Adrenal gland (tissue), 12 donors: Measurements from ENCODE around the gene TM7SF2. TPM values are rescaled to one million over a fixed set of nuclear protein-coding genes. Genes with fewer than 3 reads are reported as not detected.

Experiments used
- DNase-seq, 7 donors: peaks; one replicate each; pipeline ENCODE4 v3.0.0-alpha.2; 2019 to 2020
- H3K27ac ChIP-seq, 5 donors: fragments of 200-600 bp; sonication (generic) in 4 of 5; 1 replicate in 3 of 5; 2 replicates in 2 of 5; pipeline versions ENCODE4 v1.5.1 to v1.8.0; 2016 to 2020; ENCODE audit warnings: mild to moderate bottlenecking in 1 of 5
- H3K27me3 ChIP-seq: fragments of 200-600 bp; 2 replicates; pipeline ENCODE4 v1.8.0; 2021
- H3K36me3 ChIP-seq, 2 donors: fragments of 200-600 bp; replicated peaks in 1 of 2; 1 replicate in 1 of 2; 2 replicates in 1 of 2; pipeline versions ENCODE4 v1.5.1 to v1.8.0; 2018 to 2022
- H3K4me1 ChIP-seq, 2 donors: fragments of 200-600 bp; replicated peaks in 1 of 2; 1 replicate in 1 of 2; 2 replicates in 1 of 2; pipeline versions ENCODE4 v1.5.1 to v1.8.0; 2018 to 2021
- H3K4me3 ChIP-seq, 4 donors: fragments of 200-600 bp; sonication (generic) in 3 of 4; one replicate each; pipeline ENCODE4 v1.5.1; 2016 to 2018
- H3K9me3 ChIP-seq, 3 donors: fragments of 200-600 bp; sonication (generic) in 1 of 3; replicated peaks in 1 of 3; 1 replicate in 2 of 3; 2 replicates in 1 of 3; pipeline versions ENCODE4 v1.5.1 to v1.8.0; 2016 to 2021
- POLR2A ChIP-seq, 2 donors: fragments of 450-650 bp; IDR thresholded peaks; one replicate each; pipeline ENCODE4 v1.6.1; 2017; ENCODE audit warnings: antibody characterized with exemption in 2 of 2, mild to moderate bottlenecking in 2 of 2, moderate library complexity in 1 of 2
- WGBS, 4 donors: extraction: QIAGEN DNeasy Blood & Tissue Kit in 2 of 4; methylation state at CpG; one replicate each; pipeline versions ENCODE4 v1.1.5 to v1.1.7; 2013 to 2017; 5-methylcytosine and 5-hydroxymethylcytosine counted together
- intact Hi-C, 2 donors: fragments of 100-400 bp; cut with DNase I; formaldehyde crosslinking; loops; one replicate each; pipeline versions ENCODE4 v1.14.1 to v1.15.0; 2022 to 2023
- polyA plus RNA-seq, 3 donors: library from polyadenylated mRNA; stranded (reverse); fragments of 200-250 nt in 2 of 3; fragments of 350-450 nt in 1 of 3; fragmentation: Illumina TruSeq in 1 of 3; extraction: RNeasy Lipid Tissue Mini Kit (QIAGEN cat#74804) in 1 of 3; gene quantifications; one replicate each; pipeline ENCODE4 v1.2.3, GENCODE V29; 2013 to 2014
- total RNA-seq, 9 donors: library from RNA; depleted of rRNA in 4 of 9; stranded (reverse); fragments of >200 nt in 4 of 9; fragments of 120-200 nt in 1 of 9; fragmentation: NEBNext Ultra II Directional in 1 of 9; extraction: Animal tissue kit (Norgen Biotek cat#: 25700) in 1 of 9; gene quantifications; one replicate each; pipeline versions ENCODE4 v1.1.0 to v1.2.4, GENCODE V29; 2013 to 2023
- TF ChIP-seq, protein P1 (sequence below), 6 experiments: fragments of 450-650 bp in 4 of 6; fragments of 200-600 bp in 2 of 6; sonication (generic) in 1 of 6; IDR thresholded peaks; 1 replicate in 5 of 6; 2 replicates in 1 of 6; pipeline versions ENCODE4 v1.5.1 to v1.8.0; 2016 to 2021; ENCODE audit warnings: antibody characterized with exemption in 6 of 6, mild to moderate bottlenecking in 2 of 6, moderate library complexity in 1 of 6
- donor health status: healthy with polysubstance abuse.
- donor health status: Bipolar disorder and iron deficiency.
- donor health status: DM: yes; HTN: yes; CAD: no.
- donor health status: DM: no; HTN: no; CAD: no.
- donor health status: DM: no; HTN: no; CAD: no.
- donor health status: DM: yes; HTN: yes; CAD: no.

TM7SF2 gene
- total and polyA plus RNA-seq, 12 donors: 259 to 1,807 (median 650) TPM

- TF ChIP-seq, protein P1, sequence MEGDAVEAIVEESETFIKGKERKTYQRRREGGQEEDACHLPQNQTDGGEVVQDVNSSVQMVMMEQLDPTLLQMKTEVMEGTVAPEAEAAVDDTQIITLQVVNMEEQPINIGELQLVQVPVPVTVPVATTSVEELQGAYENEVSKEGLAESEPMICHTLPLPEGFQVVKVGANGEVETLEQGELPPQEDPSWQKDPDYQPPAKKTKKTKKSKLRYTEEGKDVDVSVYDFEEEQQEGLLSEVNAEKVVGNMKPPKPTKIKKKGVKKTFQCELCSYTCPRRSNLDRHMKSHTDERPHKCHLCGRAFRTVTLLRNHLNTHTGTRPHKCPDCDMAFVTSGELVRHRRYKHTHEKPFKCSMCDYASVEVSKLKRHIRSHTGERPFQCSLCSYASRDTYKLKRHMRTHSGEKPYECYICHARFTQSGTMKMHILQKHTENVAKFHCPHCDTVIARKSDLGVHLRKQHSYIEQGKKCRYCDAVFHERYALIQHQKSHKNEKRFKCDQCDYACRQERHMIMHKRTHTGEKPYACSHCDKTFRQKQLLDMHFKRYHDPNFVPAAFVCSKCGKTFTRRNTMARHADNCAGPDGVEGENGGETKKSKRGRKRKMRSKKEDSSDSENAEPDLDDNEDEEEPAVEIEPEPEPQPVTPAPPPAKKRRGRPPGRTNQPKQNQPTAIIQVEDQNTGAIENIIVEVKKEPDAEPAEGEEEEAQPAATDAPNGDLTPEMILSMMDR (IDR thresholded peaks at IDR 0.05): peak in 1 of 6 experiments; percentile 17
- no peak for TF ChIP-seq POLR2A (IDR thresholded peaks at IDR 0.05)
- no peaks in the 10 kb centered on the region for H3K9me3 ChIP-seq
- H3K27me3 ChIP-seq: no peaks in the 10 kb centered on the region
- peaks cover 44 to 55% of the 10 kb centered on the region in 2 donors for H3K4me1 ChIP-seq
- DNase-seq: no peak
- peak overlapping the region in 4 of 5 donors; percentile 69 to 89 (median 83) for H3K27ac ChIP-seq
- intact Hi-C loops: no loop called here
- peaks cover 0 to 41% of the 10 kb centered on the region in 2 donors for H3K36me3 ChIP-seq
- H3K4me3 ChIP-seq: peak overlapping the region in 1 of 4 donors; percentile 75
- 55 to 72% (median 60%) methylated on average over 8 to 31 of the region's 31 CpGs for WGBS, 4 donors
Measured at GRCh38 chr11:65111159-65111743, 421 bp upstream of the TM7SF2 start.

- WGBS, 4 donors: 0 to 4% (median 1%) methylated on average over 2 to 57 of the region's 57 CpGs
- DNase-seq: peak; percentile 64 to 81 (median 78)
- TF ChIP-seq, protein P1 (IDR thresholded peaks at IDR 0.05): peak; percentile 63 to 97 (median 76)
- peak in 1 of 2 donors; percentile 76 for TF ChIP-seq POLR2A (IDR thresholded peaks at IDR 0.05)
- Histone ChIP-seq H3K9me3 (no peaks in the 10 kb centered on the region), H3K4me3 (peak overlapping the region in 3 of 4 donors; percentile 49 to 75 (median 64)), H3K4me1 (peaks cover 49 to 64% of the 10 kb centered on the region in 2 donors), H3K27me3 (no peaks in the 10 kb centered on the region), H3K27ac (peak overlapping the region; percentile 40 to 95 (median 89)), H3K36me3 (peaks cover 0 to 38% of the 10 kb centered on the region in 2 donors)
- intact Hi-C loops: no loop called here
Measured at GRCh38 chr11:65112546-65113360, 1.1 kb downstream of the TM7SF2 start.

GRCh38 chr11:65113361-65113756, 1.7 kb downstream of the TM7SF2 start:
- peak overlapping the region; percentile 40 to 95 (median 89) for H3K27ac ChIP-seq
- no peaks in the 10 kb centered on the region for H3K27me3 ChIP-seq
- no peaks in the 10 kb centered on the region for H3K9me3 ChIP-seq
- TF ChIP-seq POLR2A (IDR thresholded peaks at IDR 0.05): no peak
- TF ChIP-seq, protein P1 (IDR thresholded peaks at IDR 0.05): no peak
- H3K4me3 ChIP-seq: peak overlapping the region in 2 of 4 donors; percentile 49 to 75
- H3K4me1 ChIP-seq: peaks cover 49 to 64% of the 10 kb centered on the region in 2 donors
- peaks cover 0 to 32% of the 10 kb centered on the region in 2 donors for H3K36me3 ChIP-seq
- DNase-seq: peak; percentile 59 to 78 (median 63)
- 11 to 19% (median 15%) methylated on average over 14 of the region's 14 CpGs for WGBS, 4 donors
- intact Hi-C loops: no loop called here

- peak; percentile 13 to 36 for TF ChIP-seq POLR2A (IDR thresholded peaks at IDR 0.05)
- TF ChIP-seq, protein P1 (IDR thresholded peaks at IDR 0.05): no peak
- H3K9me3 ChIP-seq: no peaks in the 10 kb centered on the region
- peak overlapping the region; percentile 52 to 95 (median 89) for H3K27ac ChIP-seq
- peaks cover 0 to 29% of the 10 kb centered on the region in 2 donors for H3K36me3 ChIP-seq
- intact Hi-C loops: no loop called here
- WGBS, 4 donors: 25 to 47% (median 33%) methylated on average over 6 of the region's 6 CpGs
- peak overlapping the region in 1 of 4 donors; percentile 75 for H3K4me3 ChIP-seq
- H3K27me3 ChIP-seq: no peaks in the 10 kb centered on the region
- peaks cover 49 to 64% of the 10 kb centered on the region in 2 donors for H3K4me1 ChIP-seq
- peak; percentile 82 to 94 (median 90) for DNase-seq
Measured at GRCh38 chr11:65113839-65114238, 2.2 kb downstream of the TM7SF2 start.
